ENCODE data around the gene CAPN5.

CAPN5 gene

DNA sequence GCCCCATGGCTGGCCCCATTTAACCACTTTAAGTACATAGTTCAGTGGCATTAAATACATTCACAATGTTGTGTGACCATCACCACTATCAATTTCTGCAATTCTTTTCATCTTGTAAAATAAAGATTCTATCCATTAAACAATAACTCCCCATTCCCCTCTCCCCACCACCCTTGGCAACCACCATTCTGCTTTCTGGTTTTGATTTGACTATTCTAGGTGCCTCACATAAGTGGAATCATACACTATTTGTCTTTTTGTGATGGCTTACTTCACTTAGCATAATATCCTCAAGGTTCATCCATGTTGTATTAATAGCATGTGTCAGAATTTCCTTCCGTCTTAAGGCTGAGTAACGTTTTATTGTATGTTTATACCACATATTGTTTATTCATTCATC is 68.3 kb downstream of the CAPN5 start:
- no peak for DNase-seq (ENCODE audit: low spot score)

DNA sequence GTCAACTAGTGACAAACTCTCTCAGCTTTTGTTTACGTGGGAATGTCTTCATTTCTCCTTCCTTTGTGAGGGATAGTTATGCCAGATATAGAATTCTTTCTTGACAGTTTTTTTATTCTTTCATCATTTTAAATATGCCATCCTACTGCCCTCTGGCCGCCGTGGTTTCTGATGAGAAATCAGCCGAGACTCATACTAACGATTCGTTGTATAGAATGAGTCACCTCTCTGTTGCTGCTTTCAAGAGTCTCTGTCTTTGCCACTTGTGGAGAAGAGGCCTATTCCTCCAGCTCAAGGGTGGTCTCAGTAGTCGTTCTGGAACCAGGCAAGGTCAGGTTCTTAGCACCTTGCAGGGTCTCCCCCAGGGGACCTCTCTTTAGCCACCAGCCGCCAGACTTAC is 69.3 kb downstream of the CAPN5 start:
- DNase-seq (ENCODE audit: low spot score) = no peak

DNA sequence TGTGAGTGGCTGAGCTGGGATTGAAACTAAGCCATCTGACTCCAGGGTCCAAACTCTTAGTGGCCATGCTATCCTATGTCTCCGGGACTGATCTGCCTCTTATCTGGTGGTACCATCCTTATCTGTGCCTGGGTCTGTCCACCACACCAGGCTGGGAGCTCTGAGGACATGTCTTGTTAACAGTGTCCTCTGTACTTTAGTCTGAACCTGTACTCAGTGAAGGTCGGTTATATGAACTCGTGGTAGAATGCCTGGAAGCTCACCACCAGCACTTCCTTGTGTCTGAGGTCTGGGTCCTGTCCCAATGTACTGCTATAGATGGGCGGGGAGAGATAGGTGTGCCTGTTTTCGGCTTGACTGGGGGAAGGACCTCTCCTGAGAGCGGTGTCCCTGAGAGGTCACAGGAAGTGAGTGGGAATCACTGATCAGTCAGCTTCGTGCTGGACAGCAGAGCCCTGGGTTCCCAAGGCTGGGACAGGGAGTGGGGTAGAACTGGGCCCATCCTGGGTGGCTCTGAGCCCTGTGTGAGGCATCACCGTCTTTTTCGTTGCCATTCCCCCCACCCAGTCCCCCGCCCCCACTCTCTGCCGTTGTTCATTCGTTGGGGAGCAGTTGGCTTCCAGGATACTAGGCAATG is 70.1 kb downstream of the CAPN5 start:
- DNase-seq (ENCODE audit: low spot score) = no peak

DNA sequence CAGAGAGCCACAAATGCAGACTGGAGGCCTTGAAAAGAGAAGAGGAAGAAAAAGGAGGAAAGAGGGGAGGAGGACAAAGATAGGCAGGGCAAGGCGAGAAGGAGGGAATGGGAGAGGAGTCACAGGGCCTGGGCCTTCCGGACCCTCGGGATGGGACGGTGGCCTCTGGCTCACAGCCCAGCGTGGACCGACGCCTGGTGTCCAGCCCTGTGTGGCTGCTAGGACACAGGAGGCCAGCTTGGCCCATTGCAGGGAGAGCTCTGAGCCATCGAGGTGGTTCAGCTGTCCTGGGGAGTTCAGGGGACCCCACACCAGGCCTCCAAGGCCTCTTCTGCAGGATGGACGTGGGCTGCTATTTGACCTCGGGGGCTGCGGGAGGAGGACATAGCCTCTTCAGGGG is 70.7 kb downstream of the CAPN5 start:
- DNase-seq (ENCODE audit: low spot score) = no peak

DNA sequence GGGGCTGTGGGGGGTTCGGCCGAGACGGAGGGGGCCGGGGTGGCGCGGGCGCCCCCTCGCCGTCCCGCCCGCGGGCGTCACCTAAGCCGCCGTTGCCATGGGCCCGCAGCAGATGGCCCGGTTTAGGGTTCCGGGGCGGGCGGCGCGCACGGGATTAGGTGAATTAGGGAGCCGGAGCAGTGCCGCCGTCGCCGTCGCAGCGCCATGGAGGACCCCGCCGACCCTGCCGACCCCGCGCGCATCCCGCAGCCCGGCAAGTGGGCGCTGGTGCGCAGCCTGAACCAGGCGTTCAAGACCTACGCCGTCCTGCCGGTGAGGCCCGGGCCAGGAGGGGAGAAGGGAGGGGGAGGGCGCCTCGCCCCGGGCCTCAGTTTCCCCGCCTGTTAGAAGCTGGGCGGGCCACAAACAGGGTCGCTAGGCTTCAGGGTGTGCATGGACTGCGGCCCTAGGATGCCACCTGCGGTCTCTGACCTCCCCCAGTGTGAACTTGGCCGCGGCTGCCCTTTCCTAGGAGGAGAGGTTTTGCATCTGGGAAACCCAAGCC is 71.4 kb downstream of the CAPN5 start:
- DNase-seq (ENCODE audit: low spot score) = no peak

DNA sequence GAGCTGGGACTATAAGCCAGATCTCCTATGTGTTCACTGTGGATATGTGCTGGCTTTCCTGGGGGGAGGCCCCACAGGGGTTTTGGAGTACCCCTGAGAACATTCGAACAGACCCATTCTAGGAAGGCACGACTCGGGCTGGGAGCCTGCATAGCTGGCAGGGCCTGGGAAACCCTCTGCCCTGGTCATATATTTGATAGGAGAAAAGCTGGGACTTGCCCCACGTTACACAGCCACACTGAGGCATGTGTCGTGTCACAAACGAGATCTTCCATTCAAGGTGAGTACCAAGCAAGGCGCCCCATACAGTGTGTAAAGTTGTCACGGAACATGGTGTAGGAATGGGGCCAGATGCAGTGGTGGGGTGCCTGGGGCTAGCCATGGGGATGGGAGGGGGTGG is 72.4 kb downstream of the CAPN5 start:
- DNase-seq (ENCODE audit: low spot score) = no peak

DNA sequence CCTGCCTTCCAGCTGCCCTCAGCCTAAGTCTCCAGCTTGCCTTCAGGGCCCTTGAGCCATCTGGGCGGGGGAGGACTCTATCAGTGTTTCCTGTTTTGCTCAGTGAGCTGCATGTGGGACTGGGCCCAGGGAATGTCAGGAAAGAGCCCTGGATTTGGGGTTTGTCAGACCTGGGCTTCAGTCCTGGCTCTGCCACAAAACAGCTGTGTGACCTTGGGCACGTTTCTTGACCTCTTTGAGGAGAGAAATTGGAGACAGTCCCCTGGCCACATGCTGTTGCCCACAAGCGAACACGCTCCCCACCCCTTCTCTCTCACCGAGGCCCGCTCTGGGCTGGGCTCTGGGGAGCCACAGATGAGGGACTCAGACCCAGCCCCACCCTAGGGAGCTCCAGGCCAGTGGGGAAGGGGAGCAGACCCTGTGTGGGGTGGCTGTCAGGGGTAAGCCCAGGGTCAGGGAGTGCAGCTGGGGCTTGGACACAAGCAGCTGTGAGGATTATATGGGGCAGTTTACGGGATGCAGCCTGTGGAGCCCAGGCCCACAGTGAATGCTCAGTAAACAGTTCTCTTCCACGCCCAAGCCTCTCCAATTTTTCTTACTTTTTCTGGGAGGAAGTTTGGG is 73.6 kb downstream of the CAPN5 start:
- DNase-seq (ENCODE audit: low spot score) = peak; percentile 48

DNA sequence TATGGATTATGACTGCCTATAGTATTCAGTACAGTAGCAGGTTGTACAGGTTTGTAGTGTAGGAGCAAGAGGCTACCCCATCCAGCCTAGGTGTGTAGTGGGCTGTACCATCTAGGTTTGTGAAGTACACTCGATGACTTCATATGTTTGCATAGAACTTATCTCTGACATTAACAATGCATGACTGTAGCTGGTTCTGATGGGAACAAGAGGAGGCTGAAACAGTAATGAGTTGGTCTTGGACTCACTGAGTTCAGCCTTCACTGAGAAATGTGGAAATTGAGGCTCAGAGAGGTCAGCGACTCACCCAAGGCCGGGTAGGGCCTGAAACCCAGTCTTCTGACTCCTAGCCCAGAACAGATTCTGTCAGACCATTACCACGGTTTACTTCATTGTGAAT is 74.3 kb downstream of the CAPN5 start:
- DNase-seq (ENCODE audit: low spot score) = no peak

DNA sequence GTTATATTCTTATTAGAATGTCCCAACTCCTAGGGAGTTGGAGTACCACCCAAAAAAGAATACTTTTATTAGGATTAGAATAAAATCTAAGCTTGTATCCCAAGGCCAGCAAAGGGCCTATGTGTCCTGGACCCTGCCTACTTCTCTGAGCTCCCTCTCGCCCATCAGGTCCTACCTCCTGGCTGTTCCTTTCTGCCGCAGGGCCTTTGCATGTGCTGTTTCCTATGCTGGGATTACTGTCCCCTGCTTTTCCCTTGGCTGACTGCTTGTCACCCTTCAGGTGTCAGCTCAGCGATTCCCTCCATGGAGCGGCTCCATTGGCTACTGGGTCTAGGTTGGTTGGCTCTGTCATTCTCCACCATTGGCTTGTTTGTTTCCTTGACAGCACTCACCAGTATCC is 74.7 kb downstream of the CAPN5 start:
- DNase-seq (ENCODE audit: low spot score) = no peak

DNA sequence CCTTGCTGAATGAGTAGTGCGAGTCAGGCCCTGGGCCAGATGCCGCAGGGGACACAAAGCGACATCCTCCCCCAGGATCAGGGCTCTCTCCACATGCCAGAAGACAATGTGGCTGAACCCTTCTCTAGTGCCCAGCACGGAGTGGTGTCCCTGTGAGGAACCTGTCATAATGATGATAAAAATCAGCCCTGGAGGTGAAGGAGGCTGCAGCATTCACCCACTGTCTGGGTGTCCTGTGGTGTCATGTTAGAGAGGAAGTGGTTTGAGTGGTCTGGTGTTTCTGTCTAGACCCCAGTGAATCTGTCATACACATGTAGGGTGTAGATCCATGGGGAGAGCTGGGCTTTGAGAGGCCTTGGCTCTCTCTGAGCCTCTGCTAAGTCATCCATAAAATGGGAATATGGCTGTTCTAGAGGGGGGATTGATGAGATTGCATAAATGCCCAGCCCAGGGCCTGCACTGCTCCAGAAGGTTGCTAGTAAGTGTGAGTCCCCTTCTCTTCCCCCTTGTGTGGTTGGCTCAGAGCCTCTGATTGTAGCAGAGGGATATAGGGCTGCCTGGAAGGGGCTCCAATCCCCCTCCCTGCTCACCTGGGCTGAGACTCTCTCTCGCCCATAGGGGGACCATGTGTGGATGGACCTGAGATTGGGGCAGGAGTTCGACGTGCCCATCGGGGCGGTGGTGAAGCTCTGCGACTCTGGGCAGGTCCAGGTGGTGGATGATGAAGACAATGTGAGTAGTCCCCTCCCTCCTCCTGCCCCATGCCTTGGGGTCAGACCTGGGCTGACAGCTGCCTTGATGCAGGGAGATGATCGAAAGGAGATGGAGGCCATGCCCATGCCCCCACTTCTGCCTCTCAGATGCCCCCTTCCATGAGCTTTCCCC is 75.6 kb downstream of the CAPN5 start:
- DNase-seq (ENCODE audit: low spot score) = no peak

DNA sequence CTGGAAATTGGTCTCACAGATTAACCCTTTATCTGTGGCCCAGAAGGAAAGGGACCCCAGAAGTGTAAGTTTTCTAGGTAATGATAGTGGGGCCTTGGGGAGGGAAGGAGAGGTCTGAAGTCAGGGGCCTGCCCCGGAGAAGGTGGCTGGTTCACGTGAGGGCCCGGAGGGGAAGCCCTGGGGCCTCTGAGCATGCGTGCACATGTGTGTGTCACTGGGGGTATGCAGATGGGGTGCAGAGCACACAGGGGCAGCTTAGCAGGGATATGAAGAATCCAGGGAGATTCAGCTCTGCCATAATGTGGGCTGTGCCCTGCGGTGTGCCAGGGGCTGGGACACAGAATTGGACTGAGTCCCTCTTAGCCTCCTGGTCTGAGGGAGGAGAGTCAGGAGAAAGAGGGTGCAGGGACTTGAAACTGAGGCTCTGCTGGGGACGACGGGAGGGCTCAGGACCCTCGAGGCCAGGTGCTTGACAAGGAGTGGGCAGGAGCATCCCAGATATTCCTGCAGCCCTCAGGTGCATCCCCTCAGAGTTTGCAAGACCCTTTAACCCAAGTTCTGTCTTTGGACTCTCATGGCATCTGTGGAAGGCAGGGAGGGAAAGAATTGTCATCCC is 76.7 kb downstream of the CAPN5 start:
- no peak for DNase-seq (ENCODE audit: low spot score)

DNA sequence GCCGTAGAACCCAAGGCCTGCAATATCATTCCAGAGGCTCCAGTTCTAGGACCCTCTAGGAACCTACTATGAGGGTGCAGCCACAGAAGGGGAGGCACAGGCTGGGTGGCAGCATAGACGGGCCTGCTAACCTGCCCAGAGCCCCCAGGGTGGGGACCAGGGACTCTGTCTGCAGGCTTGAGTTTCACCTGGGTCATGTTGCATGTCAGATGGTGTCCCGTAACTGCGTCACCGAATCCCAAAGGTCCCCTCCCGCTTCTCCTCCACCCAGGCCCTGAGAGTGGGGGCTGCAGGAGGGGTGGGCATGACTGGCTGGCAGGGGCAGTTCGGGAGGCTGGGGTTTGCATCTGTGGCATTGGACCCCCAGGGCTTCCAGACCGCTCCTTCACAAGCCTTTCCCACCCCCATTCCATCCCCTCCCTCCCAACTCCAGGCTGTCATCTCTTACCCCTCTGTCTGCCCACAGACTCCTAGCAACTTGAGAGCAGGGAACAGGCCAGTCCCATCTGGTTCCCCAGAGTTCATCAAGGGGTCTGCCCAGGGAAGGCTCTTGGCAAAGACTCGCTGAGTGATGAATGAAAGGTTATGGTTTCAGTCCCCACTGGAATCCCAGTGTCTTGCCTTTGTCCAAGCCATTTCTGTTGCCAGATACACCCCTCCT is 77.6 kb downstream of the CAPN5 start:
- no peak for DNase-seq (ENCODE audit: low spot score)

DNA sequence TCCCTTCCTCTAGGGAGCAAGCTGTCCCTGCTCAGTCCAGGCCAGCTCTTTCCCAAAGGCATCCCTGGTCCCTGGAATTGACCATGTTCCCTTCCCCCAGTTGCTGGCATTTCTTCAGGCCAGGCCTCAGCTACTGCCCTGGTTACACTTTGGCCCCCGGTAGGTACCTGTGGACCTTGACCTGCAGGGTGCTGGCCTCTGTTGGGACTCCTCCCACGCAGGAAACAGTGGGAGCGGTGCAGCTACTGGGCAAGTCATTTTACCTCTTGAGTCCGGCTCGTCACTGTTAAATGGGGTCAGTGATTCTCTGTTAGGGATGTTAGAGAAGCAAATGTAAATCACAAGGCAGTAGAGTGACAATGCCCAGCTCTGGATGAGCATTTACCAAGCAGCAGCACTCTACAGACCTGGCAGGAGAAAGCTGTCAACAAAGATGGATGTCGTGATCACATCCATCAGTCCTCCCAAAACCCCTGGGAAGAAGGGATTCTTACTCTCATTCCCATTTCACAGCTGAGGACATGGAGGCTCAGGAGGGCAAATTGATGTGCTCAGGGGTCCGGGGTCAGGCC is 78.2 kb downstream of the CAPN5 start:
- no peak for DNase-seq (ENCODE audit: low spot score)

DNA sequence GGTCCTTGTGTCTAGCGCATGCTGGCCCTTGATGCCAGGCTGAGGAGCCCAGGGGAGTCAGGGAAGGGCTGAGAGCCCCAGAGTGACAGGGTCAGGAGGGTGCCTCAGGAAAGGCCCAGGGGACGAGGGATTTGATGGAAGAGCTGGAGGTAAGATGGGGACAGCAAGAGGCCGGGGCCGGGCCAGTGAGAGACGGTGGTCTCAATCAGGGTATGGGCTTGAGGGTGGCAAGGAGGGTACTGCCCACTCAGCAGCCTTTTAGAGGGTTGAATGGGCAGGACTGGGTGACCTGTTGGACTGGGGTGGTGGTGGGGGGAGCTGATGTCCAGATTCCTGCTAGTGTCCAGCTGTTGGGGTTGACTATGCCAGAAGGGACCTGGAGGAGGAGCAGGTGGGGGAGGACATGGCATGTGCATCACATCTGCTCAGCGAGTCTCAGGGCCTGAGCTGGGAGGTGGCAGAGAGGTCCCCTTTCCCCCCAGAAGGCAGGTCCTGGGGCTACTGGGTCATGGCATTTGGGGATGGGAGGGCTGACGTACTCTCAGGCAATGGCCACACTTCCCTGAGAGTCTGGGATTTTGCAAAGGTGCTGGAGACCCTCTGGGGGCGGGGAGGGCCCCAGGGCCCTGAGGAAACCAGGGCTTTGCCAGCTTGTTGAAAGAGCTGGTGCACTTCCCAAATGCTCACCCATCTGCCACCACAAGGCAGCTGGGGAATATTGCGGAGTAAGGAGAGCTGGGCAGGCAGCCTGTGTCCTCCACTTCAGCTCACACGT is 79.7 kb downstream of the CAPN5 start:
- no peak for DNase-seq (ENCODE audit: low spot score)

DNA sequence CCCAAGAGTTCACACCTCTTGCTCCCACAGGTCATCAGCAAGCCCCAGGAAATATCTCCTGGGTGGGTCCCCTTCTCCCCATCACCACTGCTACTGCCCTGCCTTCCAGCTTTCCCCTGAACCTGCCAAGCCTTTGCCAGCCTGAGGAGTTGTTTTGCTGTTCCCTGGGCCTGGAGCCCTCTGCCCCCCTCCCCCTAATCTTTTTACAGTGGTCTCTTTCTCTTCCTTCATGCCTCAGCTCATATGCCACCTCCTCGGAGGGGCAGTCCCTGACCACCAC is 80.2 kb downstream of the CAPN5 start:
- DNase-seq (ENCODE audit: low spot score) = no peak

DNA sequence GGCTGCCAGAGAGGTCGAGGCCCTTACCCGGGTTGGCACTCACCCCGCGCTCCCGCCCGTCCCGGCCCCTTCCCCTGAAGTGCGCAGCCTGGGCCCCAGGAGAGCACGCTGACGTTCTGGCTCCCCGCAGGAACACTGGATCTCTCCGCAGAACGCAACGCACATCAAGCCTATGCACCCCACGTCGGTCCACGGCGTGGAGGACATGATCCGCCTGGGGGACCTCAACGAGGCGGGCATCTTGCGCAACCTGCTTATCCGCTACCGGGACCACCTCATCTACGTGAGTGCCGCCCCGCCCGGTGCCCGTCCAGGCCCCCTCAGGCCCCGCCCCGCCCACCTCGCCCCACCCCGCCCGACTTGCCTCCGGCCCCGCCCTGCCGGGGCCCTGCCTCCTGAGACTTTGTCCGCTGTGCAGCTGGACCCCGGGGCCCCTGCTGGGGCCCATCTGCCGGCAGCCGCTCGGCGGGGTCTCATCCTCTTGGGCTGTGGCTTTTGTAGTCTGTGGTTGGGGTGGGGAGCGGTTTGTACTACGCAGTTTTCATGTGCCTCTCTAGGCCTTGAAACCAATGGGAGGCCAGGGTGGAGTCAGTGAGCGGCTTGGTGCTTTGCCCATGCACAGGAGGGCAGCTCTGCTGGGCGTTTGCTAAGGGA is 81.0 kb downstream of the CAPN5 start:
- no peak for DNase-seq (ENCODE audit: low spot score)

DNA sequence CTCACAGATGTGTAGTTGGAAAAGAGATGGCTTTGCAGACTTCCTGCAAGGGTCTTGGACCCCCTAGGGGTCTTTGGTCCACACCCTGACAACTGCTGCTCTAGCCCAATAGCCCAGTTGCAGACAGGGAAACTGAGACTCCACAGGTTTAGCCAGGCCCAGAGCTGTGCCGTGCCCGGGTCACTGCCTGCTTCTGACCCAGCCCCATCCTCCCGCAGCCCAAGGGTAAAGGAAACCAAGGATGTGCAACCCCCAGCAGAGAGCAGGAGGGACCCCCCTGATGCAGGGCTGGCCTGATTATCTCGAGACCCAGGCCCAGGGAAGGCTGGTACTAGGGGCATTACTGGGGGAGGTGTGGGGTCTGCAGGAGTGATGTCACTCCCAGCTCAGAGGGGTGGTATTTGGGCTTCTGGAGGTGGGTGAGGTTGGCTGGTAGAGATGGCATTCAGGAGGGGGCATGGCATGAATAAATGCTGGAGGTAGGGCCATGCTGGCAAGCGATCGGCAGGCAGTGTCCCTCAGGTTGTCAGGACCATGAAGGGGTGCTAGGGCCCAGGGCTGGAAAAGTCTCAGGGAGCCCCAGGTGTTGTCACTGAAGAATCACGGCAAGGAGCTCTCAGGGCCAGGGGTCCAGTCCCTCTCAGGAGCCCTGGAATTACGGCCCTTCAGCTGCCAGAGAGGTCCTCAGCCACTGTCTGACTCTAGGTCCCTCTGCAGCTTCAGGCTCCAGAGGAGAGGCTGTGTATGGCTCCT is 82.4 kb downstream of the CAPN5 start:
- DNase-seq (ENCODE audit: low spot score) = no peak

DNA sequence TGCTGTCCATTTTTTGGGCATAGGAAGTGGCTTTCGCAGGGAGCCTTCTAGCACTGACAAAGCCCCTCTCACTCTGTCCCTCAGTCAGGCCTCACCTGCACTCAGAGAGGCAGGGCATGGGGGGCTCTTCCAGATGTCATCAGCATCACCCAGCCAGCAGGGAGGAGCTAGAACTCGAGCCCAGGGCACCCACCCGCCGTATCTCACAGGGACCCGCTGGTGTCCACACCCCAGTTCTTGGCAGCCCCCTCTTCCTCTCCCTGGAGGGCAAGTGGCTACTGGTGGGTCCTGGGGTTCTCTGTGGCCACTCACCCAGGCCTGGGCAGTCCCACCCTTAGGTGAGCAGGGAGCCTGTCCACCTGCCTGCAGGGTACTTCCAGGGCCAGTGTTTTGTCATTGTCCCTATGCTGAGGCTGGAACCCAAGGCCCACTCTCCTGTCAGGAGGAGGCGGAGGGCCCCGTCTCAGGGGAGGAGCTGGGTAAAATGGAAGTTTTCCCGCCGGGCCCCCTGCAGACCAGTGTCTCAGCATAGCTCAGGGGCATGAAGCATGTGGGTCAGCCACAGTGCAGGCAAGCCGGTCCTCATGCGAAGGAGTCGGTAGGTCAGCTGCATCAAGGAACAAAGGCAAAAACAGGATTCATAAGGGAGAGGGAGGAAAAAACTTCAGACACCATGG is 83.1 kb downstream of the CAPN5 start:
- DNase-seq (ENCODE audit: low spot score) = no peak

DNA sequence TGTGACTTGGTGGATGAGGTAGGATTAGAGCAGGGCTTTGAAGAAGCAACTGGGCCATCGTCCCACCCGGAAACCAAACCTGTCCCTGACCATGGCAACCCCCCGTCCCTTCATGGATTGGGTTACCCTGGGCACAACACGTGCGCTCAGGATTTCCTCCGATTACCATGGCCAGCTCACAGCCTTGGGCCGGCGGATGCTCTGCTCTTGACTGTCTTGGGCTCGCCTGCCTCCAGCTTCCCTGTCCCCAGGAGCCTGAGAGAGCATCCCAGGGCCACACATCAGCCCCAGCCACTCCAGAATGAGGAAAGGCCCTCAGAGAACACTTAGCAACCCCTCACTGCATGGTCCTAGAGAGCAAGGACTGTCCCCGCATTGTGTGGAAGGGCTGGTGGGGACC is 84.1 kb downstream of the CAPN5 start:
- no peak for DNase-seq (ENCODE audit: low spot score)
